GM19328 (cell line): Measurements from ENCODE around the gene AGMO.
"Not testable (repeated sequence)": the region's sequence is repeated elsewhere in the genome, so short reads cannot be mapped to it uniquely, and the experiment has no call there.

Experiments
- ATAC-seq: cut with Tn5 transposase; IDR thresholded peaks from one replicate; pipeline ENCODE4 v1.9.1; 2021; ENCODE audit warnings: mild to moderate bottlenecking, moderate library complexity; ENCODE audit not compliant: unreplicated experiment

Gene AGMO

DNA sequence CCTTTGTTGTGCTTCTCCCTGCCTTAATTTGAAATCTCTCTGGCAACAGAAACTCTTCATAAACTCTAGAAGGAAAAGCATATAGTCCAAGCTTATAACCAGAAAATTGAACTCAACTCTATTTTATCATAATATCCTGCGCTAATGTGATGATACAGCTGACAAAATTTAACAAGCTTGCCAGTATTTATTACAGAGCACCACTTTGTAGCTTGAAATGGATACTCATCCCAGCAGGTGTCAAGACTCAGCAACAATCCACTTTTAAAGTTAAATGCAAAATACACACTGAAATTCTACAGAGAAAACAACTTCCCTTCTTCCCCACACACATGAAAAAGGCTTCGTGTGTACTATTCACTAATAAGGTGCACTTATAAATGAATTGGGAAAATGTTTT lies 228.9 kb downstream of the AGMO start:
- no peak for ATAC-seq

GRCh38 chr7:15330943-15331342 lies 230.9 kb downstream of the AGMO start:
- no peak for ATAC-seq

DNA sequence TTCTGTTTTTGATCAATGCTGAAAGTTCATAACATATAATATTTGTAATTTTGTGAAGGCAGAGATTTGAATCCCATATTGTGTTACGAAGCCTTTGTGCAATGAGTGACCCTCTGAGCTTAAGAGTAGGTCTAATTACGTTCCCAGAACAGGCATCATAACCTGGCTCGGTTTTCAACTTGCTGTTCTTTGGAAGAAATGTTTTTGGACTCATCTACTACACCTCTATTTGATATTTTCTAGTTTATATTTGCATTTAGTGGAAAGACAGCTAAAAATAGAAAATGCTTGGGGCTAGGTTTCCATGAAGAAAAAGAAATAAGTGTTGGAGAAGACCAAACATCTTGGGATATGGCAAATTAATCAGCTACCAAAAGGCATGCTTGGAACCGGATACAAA lies 234.8 kb downstream of the AGMO start:
- ATAC-seq = no peak

DNA sequence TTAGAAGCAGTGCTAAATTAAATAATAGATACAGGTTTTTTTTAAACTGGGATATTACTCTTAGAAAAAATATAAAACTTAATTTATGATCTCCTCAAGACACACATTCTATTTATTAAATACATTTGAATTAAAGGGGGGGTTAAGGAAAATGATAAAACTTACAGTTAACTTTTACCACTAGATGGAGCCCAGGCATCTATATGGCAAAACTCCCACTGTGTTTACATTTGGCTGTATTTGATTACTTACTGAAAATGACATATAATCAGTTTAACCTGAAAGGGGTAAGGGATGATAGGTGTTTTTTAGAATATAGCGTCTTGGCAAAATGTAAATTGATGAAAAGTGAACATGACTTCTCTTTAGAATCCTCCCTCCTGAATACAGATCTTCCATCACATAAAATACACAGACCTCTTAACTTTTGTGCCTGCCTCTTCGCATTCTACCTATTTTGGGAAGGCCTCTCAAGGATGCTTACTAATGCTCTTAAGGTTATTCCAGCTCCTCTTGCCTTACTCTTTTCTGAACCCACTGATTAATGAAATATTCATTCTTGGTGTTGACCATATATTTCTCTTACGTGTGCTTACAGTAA lies 235.7 kb downstream of the AGMO start:
- ATAC-seq = no peak

GRCh38 chr7:15323550-15323949 lies 238.3 kb downstream of the AGMO start:
- no peak for ATAC-seq

- no peak for ATAC-seq
These were observed 244.6 kb downstream of the AGMO start for GRCh38 chr7:15317215-15317614.

DNA sequence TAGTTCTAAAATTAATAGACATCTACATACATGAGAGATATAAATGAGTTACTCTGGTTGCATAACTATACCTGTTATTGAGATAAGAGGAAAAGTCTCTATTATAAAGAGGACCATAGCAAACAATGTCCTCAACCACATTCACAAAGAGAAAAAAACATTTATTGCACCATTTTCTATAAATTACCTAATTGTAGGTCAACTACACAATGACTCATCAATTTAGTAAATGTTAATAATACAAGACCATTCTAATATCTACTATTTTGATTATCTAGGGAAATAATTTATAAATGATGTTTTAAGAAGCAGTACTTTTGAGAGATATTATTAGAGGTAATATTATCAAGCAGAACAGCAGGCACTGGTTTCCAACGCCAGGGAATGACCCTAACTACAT lies 246.1 kb downstream of the AGMO start:
- no peak for ATAC-seq

DNA sequence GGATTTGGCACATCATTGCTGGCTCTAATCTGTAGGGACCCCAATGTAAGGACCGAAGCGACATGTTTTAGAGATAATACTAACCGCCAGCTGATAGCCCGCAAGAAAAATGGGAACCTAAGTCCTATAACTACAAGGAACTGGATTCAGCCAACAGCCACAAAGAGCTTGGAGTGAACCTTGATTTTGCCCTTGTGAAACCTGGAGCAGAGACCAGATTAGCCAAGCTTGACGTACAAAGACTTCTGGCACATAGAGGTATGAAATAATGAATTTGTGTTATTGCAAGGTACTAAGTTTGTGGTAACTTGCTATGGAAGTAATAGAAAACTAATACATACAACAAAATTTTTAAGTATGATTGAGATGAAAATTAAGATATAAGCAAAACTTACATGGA lies 246.9 kb downstream of the AGMO start:
- ATAC-seq = no peak

- ATAC-seq = no peak
These were observed 248.5 kb downstream of the AGMO start for GRCh38 chr7:15313361-15313760.

DNA sequence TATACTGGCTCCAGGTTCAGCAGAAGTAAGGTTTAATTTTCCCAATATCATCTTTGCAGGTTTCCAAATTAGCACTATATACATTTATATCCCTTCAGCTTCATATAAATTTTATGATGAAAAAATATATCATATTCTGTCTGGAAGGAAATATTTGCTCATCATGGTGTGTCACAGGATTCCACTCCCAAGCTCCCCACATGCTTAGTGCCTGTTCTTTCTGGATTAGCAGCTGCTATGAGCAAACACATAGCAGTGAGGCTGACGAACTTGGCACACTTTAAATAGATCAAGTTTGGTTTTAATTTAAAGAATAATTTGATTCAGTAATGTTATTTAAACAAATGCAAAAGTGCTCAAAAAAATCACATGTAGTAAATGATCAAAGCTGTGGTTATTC lies 251.9 kb downstream of the AGMO start:
- no peak for ATAC-seq

- ATAC-seq = no peak
These were observed 253.0 kb downstream of the AGMO start for GRCh38 chr7:15308821-15309220.

- no peak for ATAC-seq
These were observed 255.5 kb downstream of the AGMO start for GRCh38 chr7:15306296-15306695.

DNA sequence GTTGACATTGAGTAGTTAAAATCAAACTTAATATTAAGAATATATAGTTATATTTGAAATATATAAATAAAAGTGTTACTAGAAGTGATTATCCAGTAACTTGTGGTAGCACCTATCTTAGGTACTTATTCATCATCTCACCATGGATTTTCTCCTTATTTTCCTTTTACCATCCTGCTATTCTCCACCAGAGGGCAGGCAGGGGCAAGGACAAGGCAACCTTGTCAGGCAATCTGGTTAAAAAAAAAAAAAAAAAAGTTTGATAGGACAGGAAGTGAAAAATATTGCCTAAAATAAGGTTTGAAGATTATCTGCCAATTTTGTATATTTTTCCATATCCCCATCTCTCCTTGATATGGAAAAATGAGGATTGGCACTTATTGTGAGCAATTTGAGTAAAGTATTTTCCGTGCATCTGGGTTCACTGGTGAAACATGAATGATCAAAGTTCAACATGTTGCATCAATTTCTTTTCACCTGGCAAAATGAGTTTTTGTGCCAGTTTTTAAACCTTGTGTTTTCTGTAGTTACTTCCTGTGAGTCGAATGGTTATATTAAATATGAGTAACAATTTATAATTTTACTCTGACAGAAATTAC lies 256.7 kb downstream of the AGMO start:
- ATAC-seq = no peak

- no peak for ATAC-seq
These were observed 258.5 kb downstream of the AGMO start for GRCh38 chr7:15303357-15303756.

GRCh38 chr7:15300986-15301385 lies 260.8 kb downstream of the AGMO start:
- not testable (repeated sequence) for ATAC-seq

DNA sequence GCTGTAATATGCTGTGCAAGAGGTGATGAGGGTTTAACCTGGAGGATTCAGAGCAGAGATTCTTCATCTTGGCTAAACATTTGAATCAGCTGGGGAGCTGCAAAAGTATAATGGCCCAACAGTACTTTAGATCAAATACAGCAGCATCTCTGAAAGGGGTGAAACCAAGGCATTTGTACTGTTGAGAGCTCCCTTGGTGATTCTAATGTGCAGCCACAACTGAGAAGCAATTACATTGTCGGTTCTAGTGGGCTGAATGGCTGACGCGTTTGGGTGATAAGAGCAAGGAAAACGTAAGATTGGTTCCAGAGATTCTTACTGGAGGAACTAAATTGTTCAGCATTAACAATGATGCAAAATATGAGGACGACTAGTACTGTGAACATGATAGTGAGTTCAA lies 269.7 kb downstream of the AGMO start:
- no peak for ATAC-seq

DNA sequence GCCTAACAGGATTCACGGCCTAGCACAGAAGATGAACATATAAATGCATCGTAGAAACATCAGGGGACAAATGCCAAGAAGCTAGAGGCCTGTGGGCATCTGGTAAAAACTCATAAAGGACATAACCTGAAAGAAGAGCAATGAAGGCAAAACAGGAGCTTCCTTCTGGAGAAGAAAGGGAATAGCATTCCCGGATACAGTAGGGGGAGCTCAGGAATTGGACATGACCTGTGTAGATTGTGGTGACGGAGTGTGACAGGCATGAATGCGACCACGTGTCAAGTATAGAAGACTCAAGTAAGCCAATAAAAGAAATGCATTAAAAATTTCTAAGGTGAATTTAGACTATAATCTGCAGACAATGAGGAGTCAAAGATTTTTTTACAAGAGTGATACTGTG lies 270.1 kb downstream of the AGMO start:
- ATAC-seq = no peak

- ATAC-seq = no peak
These were observed 273.1 kb downstream of the AGMO start for GRCh38 chr7:15288741-15289140.

GRCh38 chr7:15284396-15284795 lies 277.4 kb downstream of the AGMO start:
- no peak for ATAC-seq

DNA sequence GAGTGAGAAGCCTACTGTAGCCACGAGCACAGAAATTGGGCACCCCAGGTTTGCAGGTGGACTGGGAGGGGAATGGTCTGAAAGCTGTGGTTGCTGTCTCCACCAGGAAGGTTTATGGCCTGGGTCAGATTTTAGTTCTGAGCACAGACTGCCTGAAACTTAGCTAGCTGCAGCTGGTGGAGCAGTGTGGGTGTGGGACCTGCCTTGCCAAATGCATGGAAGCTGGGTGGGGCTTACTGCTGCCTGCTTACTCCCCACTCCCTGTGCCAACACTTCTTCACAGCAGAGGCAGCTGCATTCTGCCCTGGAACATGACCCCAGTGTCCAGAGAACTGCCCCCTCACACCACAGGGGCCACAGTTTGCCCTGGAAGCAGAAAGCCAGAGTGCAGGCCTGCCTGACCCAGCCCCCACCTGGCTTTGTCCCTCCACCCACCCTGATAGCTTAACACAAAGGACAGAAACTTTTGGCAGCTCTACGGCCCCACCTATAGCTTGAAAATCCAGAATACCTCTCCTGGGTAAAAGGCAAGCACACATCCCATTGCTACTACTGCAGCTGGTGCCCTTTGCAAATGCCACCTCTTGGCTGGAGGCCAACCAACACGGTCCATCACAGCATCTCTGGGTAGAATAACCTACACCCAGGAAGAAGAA lies 281.6 kb downstream of the AGMO start:
- ATAC-seq = no peak

DNA sequence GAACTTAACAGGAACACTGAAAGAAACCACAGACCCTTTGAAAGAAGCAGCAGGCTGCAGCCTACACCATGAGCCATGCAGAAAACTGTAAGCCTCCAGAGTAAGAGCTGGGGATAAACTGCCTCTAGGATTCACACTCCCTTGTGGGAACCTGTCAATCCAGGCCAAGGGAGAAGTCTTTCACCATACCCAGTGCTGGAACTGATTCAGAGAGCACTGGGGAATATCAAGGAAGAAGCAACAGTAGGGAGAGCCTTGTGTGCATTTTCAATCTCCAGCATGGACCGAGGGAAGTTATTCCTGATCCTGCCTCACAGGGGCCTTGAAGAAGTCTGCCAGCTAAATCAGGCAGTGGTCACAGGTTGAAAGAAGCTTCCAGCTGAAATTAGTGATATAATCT lies 282.2 kb downstream of the AGMO start:
- no peak for ATAC-seq

DNA sequence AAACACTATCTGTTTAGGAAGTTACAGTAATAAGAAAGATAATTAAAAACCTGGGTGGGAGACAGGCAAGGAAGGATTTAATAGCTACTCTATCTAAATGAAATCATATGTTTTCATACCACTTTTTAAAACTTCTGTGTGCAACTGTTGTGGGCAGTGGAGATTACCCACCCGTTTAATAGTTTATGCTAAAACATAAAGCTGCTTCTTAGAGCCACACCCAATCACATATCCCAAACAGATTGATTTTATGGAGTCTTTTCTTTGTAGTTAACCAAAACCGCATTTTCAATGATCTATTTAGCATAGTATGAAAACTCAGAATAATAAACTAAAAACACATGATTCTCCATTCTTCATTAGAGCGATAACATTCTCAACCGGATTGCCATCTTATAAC lies 304.1 kb downstream of the AGMO start:
- no peak for ATAC-seq

GRCh38 chr7:15252181-15252580 lies 309.6 kb downstream of the AGMO start:
- ATAC-seq = no peak
